GM19452 (cell line): Measurements from ENCODE around the gene SPPL3.

Experiments
- ATAC-seq: cut with Tn5 transposase; IDR thresholded peaks from one replicate; pipeline ENCODE4 v1.9.1; 2021; ENCODE audit not compliant: unreplicated experiment

Gene SPPL3

DNA sequence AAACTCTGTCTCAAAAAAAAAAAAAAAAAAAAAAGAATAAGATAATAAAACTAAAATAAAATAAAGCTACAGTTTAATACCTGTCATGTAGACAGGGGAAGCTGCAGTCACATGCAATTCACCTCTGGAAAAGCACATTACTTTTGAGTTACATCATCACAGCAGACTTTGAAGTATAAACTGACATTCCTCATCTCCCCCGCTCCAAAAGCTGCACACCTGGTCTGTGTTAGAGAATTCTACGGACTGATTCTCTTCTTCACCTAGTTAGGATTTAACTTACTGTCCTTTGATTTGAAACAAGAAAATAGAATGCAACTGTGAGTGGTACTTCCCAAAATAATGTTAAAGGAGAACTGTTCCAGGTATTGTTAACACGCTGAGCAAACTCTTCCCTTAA lies 25.1 kb downstream of the SPPL3 start:
- ATAC-seq, result no peak

DNA sequence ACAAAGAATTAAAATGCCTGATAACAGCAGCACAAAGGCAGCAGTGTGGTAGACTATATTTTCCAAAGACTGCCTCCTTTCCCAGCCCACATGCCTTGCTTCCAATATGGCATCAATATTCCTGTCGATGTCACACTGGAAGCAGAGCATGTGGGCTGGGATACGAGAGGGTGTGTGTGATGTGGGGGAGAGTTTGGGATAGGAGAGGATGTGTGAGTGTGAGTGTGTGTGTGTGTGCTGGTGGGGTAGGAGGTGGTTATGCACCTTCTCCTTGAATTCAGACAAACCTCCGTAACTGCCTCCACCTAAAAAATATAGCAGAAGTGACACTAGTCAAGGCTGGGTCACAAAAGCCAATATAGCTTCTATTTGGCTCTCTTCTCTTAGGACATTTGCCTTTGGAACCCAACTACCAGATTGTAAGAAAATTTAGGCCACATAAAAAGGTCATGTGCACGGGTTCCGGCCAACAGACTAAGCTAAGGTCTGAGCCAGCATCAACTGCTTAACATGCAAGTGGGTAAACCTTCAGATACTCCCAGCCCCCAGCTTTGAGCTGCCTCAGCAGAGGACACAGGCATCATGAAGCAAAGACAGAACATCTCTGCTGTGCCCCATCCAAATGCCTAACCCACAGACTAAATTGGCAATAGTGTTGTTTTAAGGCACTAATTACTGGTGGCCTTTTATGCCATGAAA lies 29.5 kb downstream of the SPPL3 start:
- ATAC-seq, result no peak

GRCh38 chr12:120873226-120873625 lies 30.9 kb downstream of the SPPL3 start:
- no peak for ATAC-seq

GRCh38 chr12:120872487-120872886 lies 31.7 kb downstream of the SPPL3 start:
- no peak for ATAC-seq

DNA sequence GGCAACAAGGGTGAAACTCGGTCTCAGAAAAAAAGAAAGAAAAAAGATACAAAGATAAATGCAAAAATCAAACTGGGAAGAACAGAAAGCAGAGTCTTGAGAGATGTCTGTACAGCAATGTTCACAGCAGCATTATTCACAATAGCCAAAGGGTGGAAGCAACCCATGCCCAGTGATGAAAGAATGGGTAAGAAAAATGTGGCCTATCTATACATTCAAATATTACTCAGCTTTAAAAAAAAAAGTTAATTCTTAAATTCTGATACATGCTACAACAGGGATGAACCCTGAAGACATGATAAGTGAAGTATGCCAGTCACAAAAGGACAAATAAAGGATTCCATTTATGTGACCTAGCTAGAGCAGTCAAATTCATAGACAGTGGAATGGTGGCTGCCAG lies 33.7 kb downstream of the SPPL3 start:
- ATAC-seq, result no peak

GRCh38 chr12:120869376-120869775 lies 34.8 kb downstream of the SPPL3 start:
- no peak for ATAC-seq

- no peak for ATAC-seq
Observed at GRCh38 chr12:120866108-120866507, 38.0 kb downstream of the SPPL3 start.

- no peak for ATAC-seq
Observed at GRCh38 chr12:120865098-120865497, 39.1 kb downstream of the SPPL3 start.

DNA sequence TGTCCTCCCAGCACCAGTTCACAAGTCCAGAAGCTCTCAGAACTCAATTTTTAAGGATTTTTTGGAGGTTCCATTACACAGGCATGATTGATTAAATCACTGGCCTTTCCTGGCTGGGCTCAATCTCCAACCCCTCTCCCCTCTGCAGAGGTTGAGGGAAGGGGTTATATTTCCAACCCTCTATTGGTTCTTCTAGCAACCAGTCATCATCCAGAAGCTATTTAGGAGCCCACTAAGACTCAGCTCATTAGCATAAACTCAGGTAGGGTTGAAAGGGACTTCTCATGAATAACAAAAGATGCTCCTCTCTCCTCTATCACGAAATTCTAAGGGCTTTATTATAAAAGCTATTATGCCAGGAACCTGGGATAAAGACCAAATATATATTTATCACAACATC lies 41.5 kb downstream of the SPPL3 start:
- ATAC-seq, result no peak

- ATAC-seq, result no peak
Observed at GRCh38 chr12:120861074-120861795, 42.9 kb downstream of the SPPL3 start.

DNA sequence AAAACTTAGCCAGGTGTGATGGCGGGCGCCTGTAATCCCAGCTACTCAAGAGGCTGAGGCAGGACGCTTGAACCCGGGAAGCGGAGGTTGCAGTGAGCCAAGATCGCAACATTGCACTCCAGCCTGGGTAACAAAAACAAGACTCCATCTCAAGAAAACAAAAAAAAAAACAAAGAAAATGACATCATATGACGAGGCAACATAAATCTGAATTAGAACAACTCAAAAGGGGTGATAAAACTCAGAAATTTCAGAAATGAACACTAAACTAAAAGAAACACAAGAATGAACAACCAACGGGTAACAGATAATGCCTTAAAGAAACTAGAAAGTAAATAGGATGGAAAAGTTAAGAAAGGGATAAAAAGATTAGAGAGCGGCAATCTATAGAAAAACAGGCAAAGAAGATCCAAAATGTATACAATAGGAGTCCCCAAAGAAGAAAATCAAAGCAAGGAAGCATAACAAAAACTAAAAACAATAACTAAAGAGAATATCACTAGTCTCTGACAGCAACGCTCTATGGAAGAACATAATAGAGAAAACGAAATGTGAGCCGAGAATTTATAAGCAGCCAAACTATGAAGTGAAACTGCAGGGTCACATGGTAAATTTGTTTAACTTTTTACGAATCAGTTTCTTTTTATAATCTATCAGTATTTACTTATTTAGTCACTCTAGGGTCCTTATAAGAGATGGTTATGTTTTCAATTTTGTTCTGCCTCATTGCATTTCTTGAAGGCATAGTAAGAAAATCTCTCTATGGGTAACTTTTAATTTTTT lies 45.7 kb downstream of the SPPL3 start:
- ATAC-seq, result no peak

GRCh38 chr12:120856980-120857379 lies 47.2 kb downstream of the SPPL3 start:
- ATAC-seq, result no peak

GRCh38 chr12:120855823-120856588 lies 48.2 kb downstream of the SPPL3 start:
- no peak for ATAC-seq

- ATAC-seq, result no peak
Observed at GRCh38 chr12:120854804-120855203, 49.4 kb downstream of the SPPL3 start.

DNA sequence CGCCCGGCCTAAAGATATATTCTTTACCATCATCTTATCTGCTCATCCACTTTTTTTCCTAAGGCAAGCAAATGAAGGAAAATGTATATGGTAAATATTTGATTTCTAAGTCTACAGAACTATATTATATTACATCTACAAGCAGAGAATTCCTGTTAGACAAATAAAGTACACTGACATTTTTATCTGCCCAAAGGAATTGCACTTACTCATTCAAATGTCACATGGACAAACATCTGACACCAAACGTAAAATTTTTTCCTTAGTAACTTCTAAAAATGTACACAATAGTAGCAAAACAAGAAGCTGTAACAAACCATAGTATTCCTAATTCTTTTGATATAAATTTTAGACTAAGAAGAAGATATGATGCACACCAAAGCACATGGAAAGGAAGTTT lies 51.0 kb downstream of the SPPL3 start:
- no peak for ATAC-seq

- ATAC-seq, result no peak
Observed at GRCh38 chr12:120851944-120852343, 52.2 kb downstream of the SPPL3 start.

- peak; percentile 52 for ATAC-seq
Observed at GRCh38 chr12:120851444-120851843, 52.7 kb downstream of the SPPL3 start.

DNA sequence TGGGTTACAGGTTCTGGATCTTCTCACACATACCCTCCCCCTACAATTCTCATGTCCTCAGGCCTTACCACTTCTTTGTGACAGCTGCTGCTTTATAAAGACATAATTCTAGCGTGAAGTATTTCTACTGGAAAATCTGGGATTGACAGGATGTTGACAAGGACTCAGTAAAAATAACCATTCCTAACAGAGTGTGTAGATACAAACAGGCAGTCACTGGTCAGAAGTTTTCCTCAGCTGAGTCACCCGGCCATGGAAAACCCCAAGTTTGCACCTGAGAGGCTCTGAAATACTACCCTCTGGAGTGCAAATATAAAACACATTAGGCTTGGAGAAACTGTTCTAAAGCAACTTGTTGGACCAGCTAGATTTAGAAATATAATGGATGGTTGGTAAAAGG lies 54.4 kb downstream of the SPPL3 start:
- no peak for ATAC-seq

DNA sequence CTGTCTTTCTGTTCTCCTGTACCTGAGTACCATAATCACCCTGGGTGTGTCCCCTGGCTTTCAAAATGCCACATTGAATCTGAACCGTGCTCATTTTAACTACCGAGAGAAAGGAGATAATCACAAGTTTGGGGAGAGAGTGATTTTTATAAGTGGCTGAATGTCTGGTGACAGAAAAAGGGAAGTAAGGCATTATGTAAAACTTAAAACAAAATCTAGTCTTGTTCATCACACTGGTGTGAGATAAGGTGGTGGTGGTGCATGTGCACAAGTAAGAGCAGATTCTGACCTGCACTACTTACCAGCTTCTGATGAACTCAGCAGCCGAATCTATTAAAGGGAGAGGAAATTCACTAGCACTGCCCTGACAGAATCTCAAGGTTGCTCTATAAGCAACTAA lies 56.3 kb downstream of the SPPL3 start:
- no peak for ATAC-seq

DNA sequence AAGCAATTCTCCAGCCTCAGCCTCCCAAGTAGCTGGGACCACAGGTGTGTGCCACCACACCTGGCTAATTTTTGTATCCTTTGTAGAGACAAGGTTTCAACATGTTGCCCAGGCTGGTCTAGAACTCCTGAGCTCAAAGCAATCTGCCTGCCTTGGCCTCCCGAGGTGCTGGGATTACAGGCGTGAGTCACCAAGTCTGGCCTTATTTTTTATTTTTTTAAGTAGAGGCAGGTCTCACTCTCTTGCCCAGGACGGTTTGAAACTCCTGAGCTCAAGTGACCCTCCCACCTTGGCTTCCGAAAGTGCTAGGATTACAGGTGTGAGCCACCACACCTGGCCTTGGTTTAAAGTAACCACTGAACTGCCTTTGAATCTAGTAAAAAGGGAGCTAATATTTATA lies 56.8 kb downstream of the SPPL3 start:
- no peak for ATAC-seq

GRCh38 chr12:120846721-120847120 lies 57.4 kb downstream of the SPPL3 start:
- no peak for ATAC-seq
